ENCODE results near the gene PNPLA7. TPM values are rescaled to one million over a fixed set of nuclear protein-coding genes. Genes with fewer than 3 reads are reported as not detected.
"Not testable (repeated sequence)": the region's sequence is repeated elsewhere in the genome, so short reads cannot be mapped to it uniquely, and the experiment has no call there.

PNPLA7 gene
- total and polyA plus RNA-seq, 12 donors = 0.83 to 22.6 (median 9.4) TPM

- 95 to 96% methylated on average over 1 of the region's 1 CpG for WGBS, 2 donors
- Histone ChIP-seq H3K4me3 (no peak overlapping the region), H3K27me3 (no peaks in the 10 kb centered on the region), H3K36me3 (peaks cover 0 to 67% (median 20%) of the 10 kb centered on the region in 9 donors), H3K4me1 (peaks cover 0 to 30% (median 16%) of the 10 kb centered on the region in 9 donors), H3K27ac (no peak overlapping the region), H3K9me3 (no peaks in the 10 kb centered on the region)
- TF ChIP-seq, protein P1, sequence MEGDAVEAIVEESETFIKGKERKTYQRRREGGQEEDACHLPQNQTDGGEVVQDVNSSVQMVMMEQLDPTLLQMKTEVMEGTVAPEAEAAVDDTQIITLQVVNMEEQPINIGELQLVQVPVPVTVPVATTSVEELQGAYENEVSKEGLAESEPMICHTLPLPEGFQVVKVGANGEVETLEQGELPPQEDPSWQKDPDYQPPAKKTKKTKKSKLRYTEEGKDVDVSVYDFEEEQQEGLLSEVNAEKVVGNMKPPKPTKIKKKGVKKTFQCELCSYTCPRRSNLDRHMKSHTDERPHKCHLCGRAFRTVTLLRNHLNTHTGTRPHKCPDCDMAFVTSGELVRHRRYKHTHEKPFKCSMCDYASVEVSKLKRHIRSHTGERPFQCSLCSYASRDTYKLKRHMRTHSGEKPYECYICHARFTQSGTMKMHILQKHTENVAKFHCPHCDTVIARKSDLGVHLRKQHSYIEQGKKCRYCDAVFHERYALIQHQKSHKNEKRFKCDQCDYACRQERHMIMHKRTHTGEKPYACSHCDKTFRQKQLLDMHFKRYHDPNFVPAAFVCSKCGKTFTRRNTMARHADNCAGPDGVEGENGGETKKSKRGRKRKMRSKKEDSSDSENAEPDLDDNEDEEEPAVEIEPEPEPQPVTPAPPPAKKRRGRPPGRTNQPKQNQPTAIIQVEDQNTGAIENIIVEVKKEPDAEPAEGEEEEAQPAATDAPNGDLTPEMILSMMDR (IDR thresholded peaks at IDR 0.05) = no peak
- intact Hi-C loops (cut with DNase I) = no loop called here
- DNase-seq (no peak), ATAC-seq (no peak)
Measured at GRCh38 chr9:137554349-137554748, 4.1 kb upstream of the PNPLA7 start.

DNA sequence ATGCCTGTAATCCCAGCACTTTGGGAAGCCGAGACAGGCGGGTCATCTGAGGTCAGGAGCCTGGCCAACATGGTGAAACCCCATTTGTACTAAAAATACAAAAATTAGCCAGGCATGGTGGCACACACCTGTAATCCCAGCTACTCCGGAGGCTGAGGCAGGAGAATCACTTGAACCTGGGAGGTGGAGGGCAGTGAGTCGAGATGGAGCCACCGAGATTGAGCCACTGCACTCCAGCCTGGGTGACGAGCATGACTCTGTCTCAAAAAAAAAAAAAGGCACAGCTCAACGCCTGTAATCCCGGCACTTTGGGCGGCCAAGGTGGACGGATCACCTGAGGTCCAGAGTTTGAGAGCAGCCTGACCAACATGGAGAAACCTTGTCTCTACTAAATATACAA lies 3.5 kb upstream of the PNPLA7 start:
- H3K27ac ChIP-seq; intact Hi-C loops (cut with DNase I); DNase-seq; H3K9me3 ChIP-seq; H3K27me3 ChIP-seq; H3K4me3 ChIP-seq; ATAC-seq: not testable (repeated sequence)
- peaks cover 0 to 37% (median 20%) of the 10 kb centered on the region in 9 donors for H3K4me1 ChIP-seq
- peaks cover 0 to 61% (median 20%) of the 10 kb centered on the region in 9 donors for H3K36me3 ChIP-seq
- 87 to 91% methylated on average over 10 of the region's 10 CpGs for WGBS, 2 donors

GRCh38 chr9:137552022-137552768 lies 2.0 kb upstream of the PNPLA7 start:
- H3K9me3 ChIP-seq = no peaks in the 10 kb centered on the region
- 6 to 9% methylated on average over 51 to 58 of the region's 58 CpGs for WGBS, 2 donors
- peak overlapping the region; percentile 65 to 98 (median 92) for H3K27ac ChIP-seq
- no peaks in the 10 kb centered on the region for H3K27me3 ChIP-seq
- peaks cover 0 to 47% (median 10%) of the 10 kb centered on the region in 9 donors for H3K36me3 ChIP-seq
- intact Hi-C loops (cut with DNase I) = no loop called here
- peaks cover 0 to 39% (median 23%) of the 10 kb centered on the region in 9 donors for H3K4me1 ChIP-seq
- TF ChIP-seq, protein P1 (IDR thresholded peaks at IDR 0.05) = no peak
- ATAC-seq (peak in 5 of 8 donors; percentile 2 to 18 (median 10)), DNase-seq (peak; percentile 33)
- H3K4me3 ChIP-seq = peak overlapping the region; percentile 54 to 96 (median 77)

DNA sequence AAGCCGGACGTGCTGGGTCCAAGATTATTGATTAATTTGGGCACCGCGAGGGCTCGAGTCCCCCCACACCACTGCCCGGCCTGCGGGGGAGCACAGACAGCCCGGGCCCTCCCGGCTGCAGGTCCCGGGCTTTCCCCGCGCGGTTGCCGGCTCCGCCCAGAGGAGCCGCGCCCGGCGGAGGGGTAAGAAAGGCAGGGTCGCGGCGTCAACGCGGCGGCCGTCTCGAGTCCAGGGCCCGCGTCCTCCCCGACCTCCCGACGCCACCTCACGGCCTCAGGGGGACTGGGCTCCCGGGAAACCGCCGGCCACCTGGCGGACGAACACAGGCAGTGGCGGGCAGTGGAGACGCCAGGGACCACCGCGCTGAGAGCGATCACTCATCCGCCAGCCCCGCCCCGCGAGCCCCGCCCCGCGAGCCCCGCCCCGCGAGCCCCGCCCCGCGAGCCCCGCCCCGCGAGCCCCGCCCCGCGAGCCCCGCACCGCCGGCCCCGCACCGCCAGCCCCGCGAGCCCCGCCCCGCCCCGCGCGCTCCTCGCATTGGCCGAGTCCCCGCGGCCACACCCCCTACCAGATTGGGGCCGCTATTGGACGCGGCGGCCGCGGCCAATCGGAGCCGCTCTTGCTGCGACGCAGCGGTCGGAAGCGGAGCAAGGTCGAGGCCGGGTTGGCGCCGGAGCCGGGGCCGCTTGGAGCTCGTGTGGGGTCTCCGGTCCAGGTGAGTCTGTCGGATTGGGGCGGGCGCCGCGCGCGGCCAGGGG lies 1.2 kb upstream of the PNPLA7 start, which contains the start of gene MRPL41:
MRPL41 (plus strand) TSS at position 616 of the 758 bp plus-strand sequence. CDS start 203 bp downstream, outside the sequence.
- H3K27ac ChIP-seq = peak within 1 kb of the TSS; percentile 65 to 98 (median 94)
- intact Hi-C loops (cut with DNase I) = no loop called here
- TF ChIP-seq, protein P1 (IDR thresholded peaks at IDR 0.05) = peak; percentile 20 to 62 (median 49)

GRCh38 chr9:137550958-137551263 lies 709 bp upstream of the PNPLA7 start:
- ATAC-seq = peak in 4 of 8 donors; percentile 0 to 14 (median 0)
- H3K9me3 ChIP-seq; H3K27me3 ChIP-seq; DNase-seq; intact Hi-C loops (cut with DNase I): not testable (repeated sequence)
- 0 to 1% methylated on average over 13 to 14 of the region's 17 CpGs for WGBS, 2 donors
- Histone ChIP-seq H3K36me3 (peaks cover 0 to 34% (median 10%) of the 10 kb centered on the region in 9 donors), H3K4me3 (peak overlapping the region; percentile 40 to 96 (median 77)), H3K27ac (peak overlapping the region; percentile 37 to 97 (median 91)), H3K4me1 (peaks cover 0 to 39% (median 23%) of the 10 kb centered on the region in 9 donors)

More for the DNA sequence above, 1.2 kb upstream of the PNPLA7 start, which contains the start of gene MRPL41:
- Histone ChIP-seq H3K27me3 (no peaks in the 10 kb centered on the region), H3K9me3 (no peaks in the 10 kb centered on the region), H3K4me3 (peak within 1 kb of the TSS; percentile 54 to 96 (median 77)), H3K4me1 (peaks cover 0 to 39% (median 23%) of the 10 kb centered on the region in 9 donors), H3K36me3 (peaks cover 0 to 39% (median 10%) of the 10 kb centered on the region in 9 donors)
- peak; percentile 63 to 89 (median 82) for ATAC-seq
- DNase-seq = peak; percentile 91 to 92
- WGBS, 2 donors = 0 to 1% methylated on average over 49 to 89 of the region's 106 CpGs

All from heart right ventricle (tissue), 16 donors.